Left forelimb (tissue), 1 donor: ENCODE measurements around the gene SEC14L2.
"Not testable (repeated sequence)": the region's sequence is repeated elsewhere in the genome, so short reads cannot be mapped to it uniquely, and the experiment has no call there.

Experiments
- DNase-seq: peaks from one replicate; pipeline ENCODE4 v3.0.0-alpha.2; 2018; ENCODE audit warnings: low spot score

The SEC14L2 gene

DNA sequence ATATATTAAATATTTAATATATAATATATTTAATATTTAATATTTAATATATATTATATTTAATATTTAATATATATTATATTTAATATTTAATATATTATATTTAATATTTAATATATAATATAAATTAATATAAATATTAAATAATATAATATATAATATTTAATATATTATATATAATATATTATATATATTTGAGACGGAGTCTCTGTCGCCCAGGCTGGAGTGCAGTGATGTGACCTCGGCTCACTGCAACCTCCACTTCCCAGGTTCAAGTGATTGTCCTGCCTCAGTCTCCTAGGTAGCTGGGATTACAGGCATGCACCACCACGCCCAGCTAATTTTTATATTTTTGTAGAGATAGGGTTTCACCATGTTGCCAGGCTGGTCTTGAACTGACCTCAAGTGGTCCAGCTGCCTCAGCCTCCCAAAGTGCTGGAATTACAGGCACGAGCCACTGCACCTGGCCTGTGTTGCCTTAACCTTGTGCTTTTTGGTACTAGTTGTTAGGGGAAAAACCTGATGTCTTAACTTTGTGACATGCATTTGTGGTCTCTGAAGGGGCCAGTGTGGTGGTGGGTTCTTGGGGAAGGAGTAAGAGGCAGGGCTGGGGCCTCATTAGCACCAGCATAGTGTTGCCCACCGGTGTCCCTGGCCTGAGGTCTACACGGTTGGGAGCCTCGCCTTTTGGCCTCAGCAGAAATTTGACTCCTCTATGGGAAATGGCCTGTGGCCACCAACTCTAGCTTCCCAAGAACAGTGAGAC is 58.4 kb downstream of the SEC14L2 start:
- DNase-seq = no peak

DNA sequence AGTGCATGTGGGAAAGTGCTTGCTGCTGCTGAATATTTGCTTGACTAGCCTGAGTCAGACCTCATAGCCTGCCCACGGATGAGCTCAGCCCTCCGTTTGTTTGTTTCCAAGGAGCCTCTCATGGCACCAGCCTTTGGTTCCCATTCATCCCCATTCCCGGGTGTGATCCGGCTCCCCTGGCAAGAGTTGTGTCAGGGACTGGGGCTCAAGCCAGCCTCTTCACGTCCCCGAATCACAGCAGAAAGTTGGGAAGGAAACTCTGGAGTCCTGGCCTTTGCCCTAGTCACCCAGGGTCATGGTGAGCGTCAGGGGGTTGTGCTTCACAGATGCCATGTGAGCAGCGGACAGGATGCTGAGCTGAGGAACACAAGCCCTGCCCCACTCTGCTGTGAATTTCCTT is 61.2 kb downstream of the SEC14L2 start:
- no peak for DNase-seq

GRCh38 chr22:30459181-30460052 is 62.6 kb downstream of the SEC14L2 start:
- DNase-seq = no peak

DNA sequence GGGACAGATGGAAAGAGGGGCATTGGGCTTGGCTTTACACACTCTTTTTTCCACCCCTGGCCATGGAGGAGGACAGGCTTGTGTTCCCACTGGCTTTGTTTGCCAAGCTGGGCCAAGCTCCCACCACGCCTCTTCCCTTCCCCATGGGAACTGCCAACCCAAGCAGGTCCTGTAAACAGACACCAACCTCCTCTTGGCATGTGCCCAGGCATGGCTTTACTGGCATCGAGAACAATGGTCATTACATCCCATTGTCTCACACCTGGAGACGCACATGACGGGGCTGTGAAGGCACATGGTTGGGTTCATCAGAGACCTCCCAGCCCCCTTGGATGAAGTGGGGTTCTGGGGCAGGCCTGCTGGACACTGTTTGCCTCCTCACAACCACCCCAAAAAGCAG is 63.3 kb downstream of the SEC14L2 start:
- DNase-seq = no peak

- not testable (repeated sequence) for DNase-seq
Measured at GRCh38 chr22:30460555-30460954, 63.7 kb downstream of the SEC14L2 start.

DNA sequence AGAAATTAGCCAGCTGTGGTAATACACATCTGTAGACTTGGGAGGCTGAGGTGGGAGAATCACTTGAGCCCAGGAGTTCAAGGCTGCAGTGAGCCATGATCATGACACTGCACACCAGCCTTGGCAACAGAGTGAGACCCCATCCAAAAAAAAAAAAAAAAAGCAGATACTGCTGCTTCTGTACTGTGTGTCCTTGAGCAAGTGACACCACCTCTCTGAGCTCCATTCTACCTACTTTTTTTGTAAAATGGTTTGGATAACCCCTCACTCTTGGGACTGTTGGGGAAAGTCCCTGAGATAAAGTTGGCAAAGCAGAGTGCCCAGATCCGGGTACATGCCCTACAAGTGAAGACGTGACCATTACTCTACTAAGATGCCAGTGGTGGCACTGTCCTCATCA is 72.3 kb downstream of the SEC14L2 start:
- no peak for DNase-seq

DNA sequence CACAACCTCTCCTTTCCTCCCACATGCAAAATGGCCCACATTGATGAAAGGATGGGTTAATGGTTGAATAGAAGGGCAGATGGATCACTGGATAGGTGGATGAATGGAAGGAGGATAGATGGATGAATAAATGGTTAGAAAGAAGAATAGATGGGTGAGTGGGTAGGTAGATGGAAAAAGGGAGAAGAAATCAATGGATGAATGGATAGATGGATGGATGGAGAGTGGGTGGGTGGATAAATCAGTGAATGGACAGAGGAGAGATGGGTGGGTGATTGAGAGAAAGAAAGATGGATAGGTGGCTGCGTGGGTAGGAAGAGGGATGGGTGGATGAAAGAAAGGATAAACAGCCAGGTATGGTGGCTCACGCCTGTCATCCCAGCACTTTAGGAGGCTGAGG is 73.8 kb downstream of the SEC14L2 start:
- no peak for DNase-seq

DNA sequence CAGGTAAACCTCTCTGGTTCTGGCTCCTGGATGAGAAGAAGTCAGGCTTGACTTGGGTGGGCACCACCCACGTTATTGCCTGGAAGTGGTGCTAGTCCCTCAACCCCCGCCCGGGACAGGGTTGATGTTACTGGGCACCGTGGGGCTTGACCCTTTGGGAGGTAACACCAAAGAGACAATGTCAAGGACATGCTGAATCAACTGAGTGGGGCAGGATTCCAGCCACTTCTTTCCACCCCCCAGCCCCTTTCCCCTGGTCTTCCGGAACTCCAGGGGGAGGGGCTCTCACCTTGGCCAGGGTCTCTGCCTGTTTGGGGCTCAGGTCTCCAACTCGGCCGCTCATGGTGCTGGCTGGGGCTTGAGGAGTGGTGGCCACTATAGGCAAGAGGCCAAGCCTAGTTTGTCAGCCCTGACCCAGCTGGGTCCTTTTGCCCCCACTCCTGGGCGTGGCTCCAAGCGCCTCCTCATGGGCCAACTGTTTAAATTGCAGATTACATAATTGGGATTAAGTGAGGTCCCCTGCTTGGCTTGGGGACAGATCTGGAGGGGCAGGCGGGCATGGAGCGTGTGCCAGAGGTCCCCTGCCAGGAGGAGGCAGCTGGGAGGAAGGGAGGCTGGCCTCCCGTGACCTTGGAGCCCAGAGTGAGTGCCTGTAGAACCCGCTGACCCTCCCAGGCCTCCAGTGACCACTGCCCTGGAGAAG is 74.9 kb downstream of the SEC14L2 start, which contains the start of gene SEC14L3:
TSS of gene SEC14L3 (minus strand) at position 402 of the 703 bp plus-strand sequence. CDS start at position 343, 59 bp downstream.
- no peak for DNase-seq

GRCh38 chr22:30472994-30473720 is 76.3 kb downstream of the SEC14L2 start:
- no peak for DNase-seq

DNA sequence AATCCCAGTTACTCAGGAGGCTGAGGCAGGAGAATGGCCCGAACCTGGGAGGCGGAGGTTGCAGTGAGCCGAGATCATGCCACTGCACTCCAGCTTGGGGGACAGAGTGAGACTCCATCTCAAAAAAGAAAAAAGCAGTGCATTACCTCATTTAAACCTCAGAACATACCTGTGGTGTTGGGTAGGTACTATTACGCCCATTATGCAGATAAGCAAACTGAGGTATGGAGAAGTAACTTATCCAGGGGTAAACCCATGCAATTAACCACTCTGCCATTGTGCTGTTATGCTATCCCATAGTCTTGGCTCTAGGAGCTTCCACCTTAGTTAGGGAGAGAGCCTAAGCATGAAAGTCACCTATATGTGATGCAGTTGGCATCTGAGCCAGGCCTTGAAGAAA is 77.3 kb downstream of the SEC14L2 start:
- no peak for DNase-seq
